SJCRH30 (cell line): Measurements from ENCODE around the gene KLRF2. TPM values are rescaled to one million over a fixed set of nuclear protein-coding genes. Genes with fewer than 3 reads are reported as not detected.

Source experiments
- DNase-seq, 2 experiments: peaks; one replicate each; pipeline ENCODE4 v3.0.0-alpha.2; 2015 to 2020
- H3K27ac ChIP-seq: fragments of 250-450 bp; sonication (Bioruptor Pico); 2 replicates; pipeline ENCODE4 v1.5.1; 2020; ENCODE audit warnings: mild to moderate bottlenecking, moderate library complexity
- H3K27me3 ChIP-seq: fragments of 250-450 bp; sonication (Bioruptor Pico); 2 replicates; pipeline ENCODE4 v1.5.1; 2020; ENCODE audit warnings: mild to moderate bottlenecking, moderate library complexity
- H3K36me3 ChIP-seq: fragments of 250-450 bp; sonication (Bioruptor Pico); 2 replicates; pipeline ENCODE4 v1.5.1; 2020; ENCODE audit warnings: mild to moderate bottlenecking, moderate library complexity
- H3K4me1 ChIP-seq: fragments of 250-450 bp; sonication (Bioruptor Pico); 2 replicates; pipeline ENCODE4 v1.5.1; 2020; ENCODE audit warnings: mild to moderate bottlenecking, moderate library complexity
- H3K4me3 ChIP-seq: fragments of 250-450 bp; sonication (Bioruptor Pico); 2 replicates; pipeline ENCODE4 v1.5.1; 2020; ENCODE audit warnings: mild to moderate bottlenecking, moderate library complexity
- H3K9me3 ChIP-seq: fragments of 250-450 bp; sonication (Bioruptor Pico); replicated peaks from 2 replicates; pipeline ENCODE4 v1.5.1; 2020; ENCODE audit warnings: mild to moderate bottlenecking, moderate library complexity
- total RNA-seq: library from RNA; depleted of rRNA; stranded (reverse); fragments of >200 nt; shearing (Covaris generic); gene quantifications from 2 replicates; pipeline ENCODE4 v1.2.3, GENCODE V29; 2014

KLRF2 gene
- total RNA-seq, 1 experiment from 2014 or later, result not detected

GRCh38 chr12:9908350-9908749 is 27.1 kb downstream of the KLRF2 start:
- H3K4me3 ChIP-seq, result no peak overlapping the region
- no peaks in the 10 kb centered on the region for H3K27me3 ChIP-seq
- H3K9me3 ChIP-seq, result no peaks in the 10 kb centered on the region
- DNase-seq, result no peak
- H3K4me1 ChIP-seq, result no peaks in the 10 kb centered on the region
- H3K27ac ChIP-seq, result no peak overlapping the region
- no peaks in the 10 kb centered on the region for H3K36me3 ChIP-seq

- Histone ChIP-seq H3K4me1 (no peaks in the 10 kb centered on the region), H3K27ac (no peak overlapping the region), H3K4me3 (no peak overlapping the region), H3K27me3 (no peaks in the 10 kb centered on the region), H3K9me3 (no peaks in the 10 kb centered on the region), H3K36me3 (no peaks in the 10 kb centered on the region)
- DNase-seq, result no peak
These were observed 28.4 kb downstream of the KLRF2 start for GRCh38 chr12:9909724-9910123.

- Histone ChIP-seq H3K27ac (no peak overlapping the region), H3K36me3 (no peaks in the 10 kb centered on the region), H3K4me3 (no peak overlapping the region), H3K9me3 (no peaks in the 10 kb centered on the region), H3K27me3 (no peaks in the 10 kb centered on the region), H3K4me1 (no peaks in the 10 kb centered on the region)
- no peak for DNase-seq
These were observed 29.6 kb downstream of the KLRF2 start for GRCh38 chr12:9910716-9911421.

GRCh38 chr12:9911708-9912107 is 30.4 kb downstream of the KLRF2 start:
- Histone ChIP-seq H3K4me1 (no peaks in the 10 kb centered on the region), H3K27me3 (no peaks in the 10 kb centered on the region), H3K27ac (no peak overlapping the region), H3K36me3 (no peaks in the 10 kb centered on the region), H3K4me3 (no peak overlapping the region), H3K9me3 (no peaks in the 10 kb centered on the region)
- no peak for DNase-seq

- Histone ChIP-seq H3K4me1 (no peaks in the 10 kb centered on the region), H3K36me3 (no peaks in the 10 kb centered on the region), H3K27me3 (no peaks in the 10 kb centered on the region), H3K9me3 (no peaks in the 10 kb centered on the region), H3K4me3 (no peak overlapping the region), H3K27ac (no peak overlapping the region)
- no peak for DNase-seq
These were observed 38.2 kb downstream of the KLRF2 start for GRCh38 chr12:9919443-9919842.

- DNase-seq, result no peak
- Histone ChIP-seq H3K36me3 (no peaks in the 10 kb centered on the region), H3K9me3 (no peaks in the 10 kb centered on the region), H3K4me3 (no peak overlapping the region), H3K27me3 (no peaks in the 10 kb centered on the region), H3K27ac (no peak overlapping the region), H3K4me1 (no peaks in the 10 kb centered on the region)
These were observed 39.2 kb downstream of the KLRF2 start for GRCh38 chr12:9920451-9920850.

GRCh38 chr12:9922429-9922828 is 41.1 kb downstream of the KLRF2 start:
- Histone ChIP-seq H3K4me1 (peaks cover 2% of the 10 kb centered on the region; the same call in 1 of the 2 replicates), H3K4me3 (no peak overlapping the region), H3K36me3 (no peaks in the 10 kb centered on the region), H3K27ac (no peak overlapping the region), H3K9me3 (no peaks in the 10 kb centered on the region), H3K27me3 (no peaks in the 10 kb centered on the region)
- no peak for DNase-seq

GRCh38 chr12:9925705-9926393 is 44.6 kb downstream of the KLRF2 start:
- H3K9me3 ChIP-seq, result no peaks in the 10 kb centered on the region
- H3K36me3 ChIP-seq, result no peaks in the 10 kb centered on the region
- H3K4me3 ChIP-seq, result no peak overlapping the region
- H3K27ac ChIP-seq, result no peak overlapping the region
- peak; percentile 22 to 55 for DNase-seq
- peaks cover 2% of the 10 kb centered on the region; the same call in 1 of the 2 replicates for H3K4me1 ChIP-seq
- H3K27me3 ChIP-seq, result no peaks in the 10 kb centered on the region

- H3K36me3 ChIP-seq, result no peaks in the 10 kb centered on the region
- no peak overlapping the region for H3K4me3 ChIP-seq
- DNase-seq, result no peak
- H3K9me3 ChIP-seq, result no peaks in the 10 kb centered on the region
- peaks cover 2% of the 10 kb centered on the region; the same call in 1 of the 2 replicates for H3K4me1 ChIP-seq
- no peak overlapping the region for H3K27ac ChIP-seq
- H3K27me3 ChIP-seq, result no peaks in the 10 kb centered on the region
These were observed 45.6 kb downstream of the KLRF2 start for GRCh38 chr12:9926876-9927275.

- DNase-seq, result peak in 1 of 2 experiments; percentile 51
- no peak overlapping the region for H3K27ac ChIP-seq
- H3K4me3 ChIP-seq, result no peak overlapping the region
- no peaks in the 10 kb centered on the region for H3K36me3 ChIP-seq
- no peaks in the 10 kb centered on the region for H3K9me3 ChIP-seq
- no peaks in the 10 kb centered on the region for H3K27me3 ChIP-seq
- H3K4me1 ChIP-seq, result peaks cover 2% of the 10 kb centered on the region; the same call in 1 of the 2 replicates
These were observed 47.3 kb downstream of the KLRF2 start for GRCh38 chr12:9928607-9929006.

- Histone ChIP-seq H3K27me3 (no peaks in the 10 kb centered on the region), H3K36me3 (no peaks in the 10 kb centered on the region), H3K4me3 (no peak overlapping the region), H3K9me3 (no peaks in the 10 kb centered on the region), H3K27ac (no peak overlapping the region), H3K4me1 (no peaks in the 10 kb centered on the region; the same call in 1 of the 2 replicates)
- DNase-seq, result no peak
These were observed 50.0 kb downstream of the KLRF2 start for GRCh38 chr12:9931245-9931644.

GRCh38 chr12:9932270-9932669 is 51.0 kb downstream of the KLRF2 start, which contains the start of gene CLEC2A:
Gene CLEC2A, minus strand, starts transcription at chr12:9932370. Its CDS starts 41 bp downstream, at chr12:9932329.
- Histone ChIP-seq H3K9me3 (no peaks in the 10 kb centered on the region), H3K27me3 (no peaks in the 10 kb centered on the region), H3K4me1 (no peaks in the 10 kb centered on the region), H3K4me3 (no peak within 1 kb of the TSS), H3K27ac (no peak within 1 kb of the TSS), H3K36me3 (no peaks in the 10 kb centered on the region)
- no peak for DNase-seq

GRCh38 chr12:9933958-9934357 is 52.7 kb downstream of the KLRF2 start:
- no peak for DNase-seq
- H3K27ac ChIP-seq, result no peak overlapping the region

GRCh38 chr12:9935026-9935425 is 53.7 kb downstream of the KLRF2 start:
- Histone ChIP-seq H3K4me3 (no peak overlapping the region), H3K27ac (no peak overlapping the region), H3K36me3 (no peaks in the 10 kb centered on the region), H3K27me3 (no peaks in the 10 kb centered on the region), H3K9me3 (no peaks in the 10 kb centered on the region), H3K4me1 (no peaks in the 10 kb centered on the region)
- DNase-seq, result no peak

More at GRCh38 chr12:9933958-9934357, 52.7 kb downstream of the KLRF2 start:
- Histone ChIP-seq H3K9me3 (no peaks in the 10 kb centered on the region), H3K4me3 (no peak overlapping the region), H3K4me1 (no peaks in the 10 kb centered on the region), H3K36me3 (no peaks in the 10 kb centered on the region), H3K27me3 (no peaks in the 10 kb centered on the region)

- no peak for DNase-seq
- Histone ChIP-seq H3K9me3 (no peaks in the 10 kb centered on the region), H3K36me3 (no peaks in the 10 kb centered on the region), H3K4me1 (no peaks in the 10 kb centered on the region), H3K27ac (no peak overlapping the region), H3K27me3 (0 out of 2 replicates have a peak, but pooled peaks cover 4% of the 10 kb centered on the region), H3K4me3 (no peak overlapping the region)
These were observed 55.3 kb downstream of the KLRF2 start for GRCh38 chr12:9936591-9936990.
